ENCODE results near the gene CDC42. TPM values are rescaled to one million over a fixed set of nuclear protein-coding genes. Genes with fewer than 3 reads are reported as not detected.

CDC42 gene
- total RNA-seq, 6 experiments from 2014 or later = 74.4 to 128 (median 95.9) TPM

DNA sequence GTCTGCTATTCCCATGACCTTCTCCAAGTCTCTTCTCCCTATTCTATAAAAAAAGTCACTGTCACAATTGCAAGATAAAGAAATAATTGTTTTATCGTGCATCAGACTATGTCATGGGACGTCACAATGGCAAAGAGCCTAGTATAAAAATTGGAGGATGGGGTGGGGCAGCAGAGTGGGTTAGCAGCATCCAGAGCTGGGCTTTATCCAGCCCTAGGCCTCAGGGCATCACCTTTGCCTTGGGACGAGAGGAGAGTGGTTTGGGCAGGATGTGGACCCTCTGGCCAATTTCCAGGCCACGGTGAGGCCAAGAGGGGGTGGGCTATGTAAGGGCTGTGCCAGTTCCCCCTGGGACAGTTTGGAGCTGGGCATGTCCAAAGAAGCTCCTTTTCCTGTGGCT is 64.7 kb downstream of the CDC42 start:
- intact Hi-C loops (cut with DNase I) = no loop called here
- H3K4me1 ChIP-seq = no peaks in the 10 kb centered on the region
- ATAC-seq (no peak), DNase-seq (no peak)
- 65% methylated on average over 3 of the region's 4 CpGs for WGBS (ENCODE audit: insufficient coverage, low coverage, low lambda C conversion rate, missing lambda C conversion rate)
- no peaks in the 10 kb centered on the region for H3K36me3 ChIP-seq
- TF ChIP-seq POLR2A (IDR thresholded peaks at IDR 0.05) = no peak
- TF ChIP-seq, protein P1, sequence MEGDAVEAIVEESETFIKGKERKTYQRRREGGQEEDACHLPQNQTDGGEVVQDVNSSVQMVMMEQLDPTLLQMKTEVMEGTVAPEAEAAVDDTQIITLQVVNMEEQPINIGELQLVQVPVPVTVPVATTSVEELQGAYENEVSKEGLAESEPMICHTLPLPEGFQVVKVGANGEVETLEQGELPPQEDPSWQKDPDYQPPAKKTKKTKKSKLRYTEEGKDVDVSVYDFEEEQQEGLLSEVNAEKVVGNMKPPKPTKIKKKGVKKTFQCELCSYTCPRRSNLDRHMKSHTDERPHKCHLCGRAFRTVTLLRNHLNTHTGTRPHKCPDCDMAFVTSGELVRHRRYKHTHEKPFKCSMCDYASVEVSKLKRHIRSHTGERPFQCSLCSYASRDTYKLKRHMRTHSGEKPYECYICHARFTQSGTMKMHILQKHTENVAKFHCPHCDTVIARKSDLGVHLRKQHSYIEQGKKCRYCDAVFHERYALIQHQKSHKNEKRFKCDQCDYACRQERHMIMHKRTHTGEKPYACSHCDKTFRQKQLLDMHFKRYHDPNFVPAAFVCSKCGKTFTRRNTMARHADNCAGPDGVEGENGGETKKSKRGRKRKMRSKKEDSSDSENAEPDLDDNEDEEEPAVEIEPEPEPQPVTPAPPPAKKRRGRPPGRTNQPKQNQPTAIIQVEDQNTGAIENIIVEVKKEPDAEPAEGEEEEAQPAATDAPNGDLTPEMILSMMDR (IDR thresholded peaks at IDR 0.05) = no peak
- no peak overlapping the region for H3K4me3 ChIP-seq
- H3K27me3 ChIP-seq = no peaks in the 10 kb centered on the region
- H3K27ac ChIP-seq = no peak overlapping the region
- no peaks in the 10 kb centered on the region for H3K9me3 ChIP-seq

- Histone ChIP-seq H3K9me3 (no peaks in the 10 kb centered on the region), H3K27me3 (no peaks in the 10 kb centered on the region), H3K36me3 (no peaks in the 10 kb centered on the region), H3K4me3 (no peak overlapping the region), H3K4me1 (no peaks in the 10 kb centered on the region), H3K27ac (no peak overlapping the region)
- DNase-seq (no peak), ATAC-seq (no peak)
- intact Hi-C loops (cut with DNase I) = no loop called here
- TF ChIP-seq POLR2A (IDR thresholded peaks at IDR 0.05) = no peak
- TF ChIP-seq, protein P1 (IDR thresholded peaks at IDR 0.05) = no peak
- WGBS (ENCODE audit: insufficient coverage, low coverage, low lambda C conversion rate, missing lambda C conversion rate) = 100% methylated on average over 1 of the region's 5 CpGs
Observed at GRCh38 chr1:22117851-22118250, 65.3 kb downstream of the CDC42 start.

DNA sequence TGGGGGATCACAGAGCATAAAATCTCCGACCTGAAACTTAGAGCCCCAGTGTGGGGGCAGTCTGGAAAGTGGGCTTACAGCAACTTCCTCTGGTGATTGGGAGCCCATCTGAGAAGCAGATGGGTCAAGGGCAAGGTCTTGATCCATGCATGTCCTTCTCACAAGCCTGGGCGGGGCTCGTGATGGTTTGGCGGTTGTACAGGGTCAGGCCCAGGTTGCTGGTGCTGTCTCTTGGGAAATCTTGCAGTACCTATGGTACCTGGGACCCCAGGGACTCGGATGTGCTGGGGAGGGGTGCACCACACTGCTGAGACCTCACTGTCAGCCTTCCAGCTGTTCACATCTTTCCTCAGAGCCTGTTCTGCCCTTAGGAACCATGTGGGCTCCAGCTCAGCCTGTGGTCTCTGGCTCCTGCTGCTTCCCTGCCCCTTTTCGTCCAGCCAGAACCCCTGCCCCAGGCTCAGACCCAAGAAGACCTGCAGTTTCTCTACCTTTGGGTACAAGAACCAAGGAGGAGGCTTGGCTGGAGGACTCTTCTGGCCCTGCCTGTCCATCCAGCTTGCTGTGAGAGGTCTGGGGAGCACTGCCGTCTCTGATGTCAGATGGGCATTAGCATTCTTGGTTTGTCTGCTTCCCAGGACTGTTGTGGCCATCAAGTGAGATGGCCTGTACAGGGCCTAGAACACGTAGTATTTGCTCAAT is 65.9 kb downstream of the CDC42 start:
- WGBS (ENCODE audit: insufficient coverage, low coverage, low lambda C conversion rate, missing lambda C conversion rate) = 82% methylated on average over 2 of the region's 8 CpGs
- intact Hi-C loops (cut with DNase I) = no loop called here
- Histone ChIP-seq H3K36me3 (no peaks in the 10 kb centered on the region), H3K9me3 (no peaks in the 10 kb centered on the region), H3K27ac (no peak overlapping the region), H3K4me3 (no peak overlapping the region), H3K4me1 (no peaks in the 10 kb centered on the region), H3K27me3 (no peaks in the 10 kb centered on the region)
- no peak for TF ChIP-seq POLR2A (IDR thresholded peaks at IDR 0.05)
- TF ChIP-seq, protein P1 (IDR thresholded peaks at IDR 0.05) = no peak
- DNase-seq = no peak
- no peak for ATAC-seq

- DNase-seq = no peak
Observed at GRCh38 chr1:22119626-22120468, 67.3 kb downstream of the CDC42 start.

More at GRCh38 chr1:22119626-22120468, 67.3 kb downstream of the CDC42 start:
- WGBS (ENCODE audit: insufficient coverage, low coverage, low lambda C conversion rate, missing lambda C conversion rate) = 87% methylated on average over 3 of the region's 44 CpGs
- no peaks in the 10 kb centered on the region for H3K36me3 ChIP-seq
- intact Hi-C loops (cut with DNase I) = no loop called here
- TF ChIP-seq, protein P1 (IDR thresholded peaks at IDR 0.05) = no peak
- TF ChIP-seq POLR2A (IDR thresholded peaks at IDR 0.05) = no peak
- no peaks in the 10 kb centered on the region for H3K4me1 ChIP-seq
- no peaks in the 10 kb centered on the region for H3K9me3 ChIP-seq
- no peak for ATAC-seq
- no peak overlapping the region for H3K27ac ChIP-seq
- H3K4me3 ChIP-seq = no peak overlapping the region
- no peaks in the 10 kb centered on the region for H3K27me3 ChIP-seq
